ENCODE measurements around the gene CSNK2A1.
A peak's percentile ranks its signal among the peaks of the same experiment; 100 is the strongest.
"Not testable (repeated sequence)": the region's sequence is repeated elsewhere in the genome, so short reads cannot be mapped to it uniquely, and the experiment has no call there.

Gene CSNK2A1

GRCh38 chr20:531608-532007 lies 12.0 kb downstream of the CSNK2A1 start:
- DNase-seq = no peak

GRCh38 chr20:530321-530720 lies 13.3 kb downstream of the CSNK2A1 start:
- no peak for DNase-seq

GRCh38 chr20:528923-529604 lies 14.5 kb downstream of the CSNK2A1 start:
- no peak for DNase-seq

GRCh38 chr20:527571-527886 lies 16.1 kb downstream of the CSNK2A1 start:
- DNase-seq = no peak

GRCh38 chr20:521860-522259 lies 21.7 kb downstream of the CSNK2A1 start:
- DNase-seq = no peak

- no peak for DNase-seq
Measured at GRCh38 chr20:519999-520398, 23.6 kb downstream of the CSNK2A1 start.

- DNase-seq = no peak
Measured at GRCh38 chr20:517221-517620, 26.4 kb downstream of the CSNK2A1 start.

GRCh38 chr20:516799-517198 lies 26.8 kb downstream of the CSNK2A1 start:
- no peak for DNase-seq

GRCh38 chr20:515696-516095 lies 27.9 kb downstream of the CSNK2A1 start:
- DNase-seq = no peak

GRCh38 chr20:513429-513828 lies 30.2 kb downstream of the CSNK2A1 start:
- DNase-seq = no peak

- not testable (repeated sequence) for DNase-seq
Measured at GRCh38 chr20:510328-511057, 33.1 kb downstream of the CSNK2A1 start.

GRCh38 chr20:508364-508787 lies 35.2 kb downstream of the CSNK2A1 start:
- DNase-seq = peak in 1 of 3 experiments; percentile 15

- peak in 1 of 3 experiments; percentile 26 for DNase-seq
Measured at GRCh38 chr20:507761-508332, 35.7 kb downstream of the CSNK2A1 start.

GRCh38 chr20:507006-507758 lies 36.4 kb downstream of the CSNK2A1 start:
- DNase-seq = peak in 1 of 3 experiments; percentile 24

GRCh38 chr20:504632-505075 lies 38.9 kb downstream of the CSNK2A1 start:
- no peak for DNase-seq

- DNase-seq = no peak
Measured at GRCh38 chr20:503048-503737, 40.4 kb downstream of the CSNK2A1 start.

- DNase-seq = no peak
Measured at GRCh38 chr20:497979-498378, 45.6 kb downstream of the CSNK2A1 start.

- no peak for DNase-seq
Measured at GRCh38 chr20:496126-496696, 47.4 kb downstream of the CSNK2A1 start.

GRCh38 chr20:492159-492558 lies 51.4 kb downstream of the CSNK2A1 start:
- DNase-seq = no peak

- DNase-seq = no peak
Measured at GRCh38 chr20:487655-488054, 55.9 kb downstream of the CSNK2A1 start.

- peak in 1 of 3 experiments; percentile 32 for DNase-seq
Measured at GRCh38 chr20:483815-484644, 59.6 kb downstream of the CSNK2A1 start.
